ENCODE measurements around the gene WDR33. TPM values are rescaled to one million over a fixed set of nuclear protein-coding genes. Genes with fewer than 3 reads are reported as not detected.
A peak's percentile ranks its signal among the peaks of the same experiment; 100 is the strongest.

The WDR33 gene
- total and polyA plus RNA-seq, 12 donors = 13.8 to 59.8 (median 42.1) TPM

GRCh38 chr2:127857265-127857808, 46.4 kb upstream of the WDR33 start:
- 3 to 5% (median 4%) methylated on average over 18 of the region's 18 CpGs for WGBS, 4 donors
- H3K4me1 ChIP-seq (replicated peaks in 1 of 2) = peaks cover 8 to 43% of the 10 kb centered on the region in 2 donors

GRCh38 chr2:127853671-127854070, 42.7 kb upstream of the WDR33 start:
- H3K36me3 ChIP-seq (replicated peaks in 1 of 2) = peaks cover 0 to 34% of the 10 kb centered on the region in 2 donors
- H3K4me1 ChIP-seq (replicated peaks in 1 of 2) = peaks cover 8 to 36% of the 10 kb centered on the region in 2 donors
- no peak overlapping the region for H3K27ac ChIP-seq
- 83 to 90% (median 85%) methylated on average over 4 of the region's 4 CpGs for WGBS, 4 donors
- DNase-seq = no peak
- no peaks in the 10 kb centered on the region for H3K9me3 ChIP-seq (replicated peaks in 1 of 3)
- H3K27me3 ChIP-seq = no peaks in the 10 kb centered on the region
- TF ChIP-seq CTCF (IDR thresholded peaks at IDR 0.05) (no peak), POLR2A (IDR thresholded peaks at IDR 0.05) (no peak)
- H3K4me3 ChIP-seq = no peak overlapping the region
- intact Hi-C loops (cut with DNase I) = no loop called here

More at GRCh38 chr2:127857265-127857808, 46.4 kb upstream of the WDR33 start:
- H3K27me3 ChIP-seq = no peaks in the 10 kb centered on the region
- H3K36me3 ChIP-seq (replicated peaks in 1 of 2) = peaks cover 0 to under 1% of the 10 kb centered on the region in 2 donors
- intact Hi-C loops (cut with DNase I) = no loop called here
- DNase-seq = no peak
- peak overlapping the region; percentile 47 to 89 (median 67) for H3K27ac ChIP-seq
- peak overlapping the region; percentile 18 to 96 (median 78) for H3K4me3 ChIP-seq
- no peaks in the 10 kb centered on the region for H3K9me3 ChIP-seq (replicated peaks in 1 of 3)
- TF ChIP-seq POLR2A (IDR thresholded peaks at IDR 0.05) (no peak), CTCF (IDR thresholded peaks at IDR 0.05) (no peak)

- no peak for DNase-seq
- peaks cover 8 to 35% of the 10 kb centered on the region in 2 donors for H3K4me1 ChIP-seq (replicated peaks in 1 of 2)
- peaks cover 0 to 47% of the 10 kb centered on the region in 2 donors for H3K36me3 ChIP-seq (replicated peaks in 1 of 2)
- H3K27me3 ChIP-seq = no peaks in the 10 kb centered on the region
- no peaks in the 10 kb centered on the region for H3K9me3 ChIP-seq (replicated peaks in 1 of 3)
- intact Hi-C loops (cut with DNase I) = no loop called here
- WGBS, 4 donors = 82 to 89% (median 84%) methylated on average over 8 of the region's 8 CpGs
- H3K4me3 ChIP-seq = no peak overlapping the region
- TF ChIP-seq POLR2A (IDR thresholded peaks at IDR 0.05) (no peak), CTCF (IDR thresholded peaks at IDR 0.05) (no peak)
- H3K27ac ChIP-seq = no peak overlapping the region
These were observed 41.4 kb upstream of the WDR33 start for GRCh38 chr2:127852388-127852787.

GRCh38 chr2:127847931-127848330, 37.0 kb upstream of the WDR33 start:
- no peak overlapping the region for H3K4me3 ChIP-seq
- H3K4me1 ChIP-seq (replicated peaks in 1 of 2) = no peaks in the 10 kb centered on the region
- DNase-seq = no peak
- no peak for TF ChIP-seq CTCF (IDR thresholded peaks at IDR 0.05)
- TF ChIP-seq POLR2A (IDR thresholded peaks at IDR 0.05) = no peak
- H3K36me3 ChIP-seq (replicated peaks in 1 of 2) = peaks cover 0 to 67% of the 10 kb centered on the region in 2 donors
- H3K9me3 ChIP-seq (replicated peaks in 1 of 3) = no peaks in the 10 kb centered on the region
- no peaks in the 10 kb centered on the region for H3K27me3 ChIP-seq
- no peak overlapping the region for H3K27ac ChIP-seq
- 91 to 96% (median 93%) methylated on average over 7 of the region's 7 CpGs for WGBS, 4 donors
- intact Hi-C loops (cut with DNase I) = no loop called here
